MCF 10A (cell line): Measurements from ENCODE around the gene R3HDML. TPM values are rescaled to one million over a fixed set of nuclear protein-coding genes. Genes with fewer than 3 reads are reported as not detected.

Experiments
- BruUV-seq: library from RNA; stranded (reverse); fragments of 400-500 nt; replicated peaks from 2 replicates; lab custom pipeline; 2021; lab: Mats Ljungman, UMichigan
- CTCF ChIA-PET: fragments of 300-600 bp; sonication (Branson Sonifier 250); formaldehyde crosslinking; extraction: SDS; loops from one replicate; lab custom pipeline; 2021; ENCODE audit warnings: antibody characterized with exemption, inconsistent platforms; lab: Yijun Ruan, JAX
- POLR2A ChIA-PET: fragments of 300-600, 350-650 bp; sonication (Branson Sonifier 250); formaldehyde crosslinking; extraction: SDS; loops from one replicate; lab custom pipeline; 2020; ENCODE audit warnings: antibody characterized with exemption, inconsistent platforms; lab: Yijun Ruan, JAX
- DNase-seq: peaks from one replicate; pipeline ENCODE4 v3.0.0-alpha.2; 2018; ENCODE audit not compliant: unreplicated experiment
- H3K27ac Mint-ChIP-seq: one replicate; pipeline ENCODE4 v1.8.0; 2022; ENCODE audit warnings: mild to moderate bottlenecking, low read depth, mixed read lengths; ENCODE audit not compliant: unreplicated experiment
- H3K27me3 Mint-ChIP-seq: one replicate; pipeline ENCODE4 v1.8.0; 2022; ENCODE audit warnings: mixed read lengths; ENCODE audit not compliant: insufficient read depth, unreplicated experiment
- H3K36me3 Mint-ChIP-seq: one replicate; pipeline ENCODE4 v1.8.0; 2022; ENCODE audit warnings: mild to moderate bottlenecking, moderate library complexity, mixed read lengths; ENCODE audit not compliant: insufficient read depth, unreplicated experiment
- H3K4me1 Mint-ChIP-seq: one replicate; pipeline ENCODE4 v1.8.0; 2022; ENCODE audit warnings: mixed read lengths; ENCODE audit not compliant: insufficient read depth, unreplicated experiment
- H3K4me3 Mint-ChIP-seq: one replicate; pipeline ENCODE4 v1.8.0; 2022; ENCODE audit warnings: mild to moderate bottlenecking, moderate library complexity, mixed read lengths; ENCODE audit not compliant: unreplicated experiment
- H3K9me3 Mint-ChIP-seq: one replicate; pipeline ENCODE4 v1.8.0; 2022; ENCODE audit warnings: mixed read lengths; ENCODE audit not compliant: unreplicated experiment
- CTCF ChIP-seq: fragments of 200-600 bp; IDR thresholded peaks from one replicate; pipeline ENCODE4 v1.8.0; 2022; ENCODE audit warnings: antibody characterized with exemption, mild to moderate bottlenecking; ENCODE audit not compliant: unreplicated experiment
- intact Hi-C: fragments of 100-400 bp; cut with micrococcal nuclease; formaldehyde crosslinking; loops from 2 replicates; pipeline ENCODE4 v1.14.1; 2022
- total RNA-seq: library from RNA; stranded (reverse); gene quantifications from 2 replicates; pipeline ENCODE4 v1.2.3, GENCODE V29; 2022

The R3HDML gene
- total RNA-seq, 1 experiment from 2014 or later, result not detected

GRCh38 chr20:44360221-44360620 lies 23.4 kb downstream of the R3HDML start:
- Mint-ChIP-seq H3K9me3 (no peaks in the 10 kb centered on the region), H3K27ac (no peak overlapping the region), H3K4me3 (no peak overlapping the region), H3K4me1 (no peaks in the 10 kb centered on the region), H3K36me3 (no peaks in the 10 kb centered on the region), H3K27me3 (peaks cover 23% of the 10 kb centered on the region)
- no peak for TF ChIP-seq CTCF
- DNase-seq, result no peak
- CTCF ChIA-PET, result interaction anchor here (0.8 kb wide), 1 partner anchor 23 kb away, joined by 4 read pairs; no protein-coding TSS in a partner anchor
- POLR2A ChIA-PET, result interaction anchor here (0.6 to 1.1 kb wide), 5 partner anchors 11 to 101 kb away, joined by 3 to 4 read pairs (median 3); no protein-coding TSS in a partner anchor
- BruUV-seq, result no TSS peak
- intact Hi-C loops, result no loop called here

GRCh38 chr20:44361021-44361420 lies 24.2 kb downstream of the R3HDML start:
- H3K4me1 Mint-ChIP-seq, result no peaks in the 10 kb centered on the region
- H3K27me3 Mint-ChIP-seq, result peaks cover 23% of the 10 kb centered on the region
- TF ChIP-seq CTCF, result no peak
- H3K36me3 Mint-ChIP-seq, result no peaks in the 10 kb centered on the region
- intact Hi-C loops, result no loop called here
- POLR2A ChIA-PET, result interaction anchor here (0.7 to 1.1 kb wide), 3 partner anchors 12 to 100 kb away, joined by 3 read pairs; no protein-coding TSS in a partner anchor
- DNase-seq, result no peak
- CTCF ChIA-PET, result interaction anchor here (0.5 to 0.8 kb wide), 3 partner anchors 22 to 144 kb away, joined by 3 to 4 read pairs (median 3); no protein-coding TSS in a partner anchor
- H3K9me3 Mint-ChIP-seq, result no peaks in the 10 kb centered on the region
- no TSS peak for BruUV-seq
- no peak overlapping the region for H3K27ac Mint-ChIP-seq
- no peak overlapping the region for H3K4me3 Mint-ChIP-seq

DNA sequence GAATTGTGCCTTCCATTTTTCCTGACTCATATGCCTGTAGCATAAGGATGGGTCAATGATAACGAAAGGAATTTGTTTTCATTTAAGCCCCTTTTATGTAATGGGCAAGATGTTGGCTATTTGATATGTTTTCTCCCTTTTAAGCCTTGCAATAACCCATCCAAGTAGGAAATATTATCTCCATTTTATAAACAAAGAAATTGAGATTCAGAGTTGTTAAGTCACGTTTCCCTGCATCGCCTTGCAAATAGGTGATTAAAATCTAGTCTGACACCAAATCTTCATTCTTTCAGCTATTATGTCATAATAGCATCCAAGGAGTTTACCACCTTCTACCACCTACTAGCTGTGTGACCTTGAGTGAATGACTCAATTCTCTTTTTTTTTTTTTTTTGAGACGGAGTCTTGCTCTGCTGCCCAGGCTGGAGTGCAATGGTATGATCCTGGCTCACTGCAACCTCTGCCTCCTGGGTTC lies 25.7 kb downstream of the R3HDML start:
- BruUV-seq, result no TSS peak

DNA sequence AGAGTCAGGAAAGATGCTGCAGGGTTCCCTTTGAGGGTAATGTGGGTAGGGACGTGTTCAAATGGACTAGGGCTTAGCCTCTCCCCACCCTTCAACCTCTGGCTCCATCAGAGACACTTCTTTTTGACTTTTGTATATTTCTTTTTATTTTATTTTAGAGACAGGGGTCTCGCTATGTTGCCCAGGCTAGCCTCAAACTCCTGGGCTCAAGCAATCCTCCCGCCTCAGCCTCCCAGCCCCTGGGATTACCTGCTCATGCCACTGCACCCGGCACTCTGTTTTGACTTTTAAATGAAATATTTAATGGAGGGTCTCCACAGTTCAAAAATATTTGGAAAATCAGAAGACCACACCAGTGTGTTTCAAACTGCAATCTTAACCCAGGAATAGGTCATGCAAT lies 27.2 kb downstream of the R3HDML start:
- TF ChIP-seq CTCF, result no peak
- no peak overlapping the region for H3K27ac Mint-ChIP-seq
- DNase-seq, result no peak
- BruUV-seq, result no TSS peak
- no peaks in the 10 kb centered on the region for H3K9me3 Mint-ChIP-seq
- H3K36me3 Mint-ChIP-seq, result no peaks in the 10 kb centered on the region
- no peaks in the 10 kb centered on the region for H3K4me1 Mint-ChIP-seq
- ChIA-PET POLR2A (no interaction called here), CTCF (interaction anchor here (0.6 to 1.6 kb wide), 4 partner anchors 21 to 278 kb away, joined by 3 to 6 read pairs (median 3); no protein-coding TSS in a partner anchor)
- peaks cover 16% of the 10 kb centered on the region for H3K27me3 Mint-ChIP-seq
- intact Hi-C loops, result no loop called here
- no peak overlapping the region for H3K4me3 Mint-ChIP-seq

More for the DNA sequence above, 25.7 kb downstream of the R3HDML start:
- Mint-ChIP-seq H3K36me3 (no peaks in the 10 kb centered on the region), H3K27ac (no peak overlapping the region), H3K9me3 (no peaks in the 10 kb centered on the region), H3K4me1 (no peaks in the 10 kb centered on the region), H3K27me3 (peaks cover 23% of the 10 kb centered on the region), H3K4me3 (no peak overlapping the region)
- intact Hi-C loops, result no loop called here
- no peak for DNase-seq
- TF ChIP-seq CTCF, result no peak
- ChIA-PET POLR2A (no interaction called here), CTCF (interaction anchor here (0.7 to 1.1 kb wide), 2 partner anchors 22 to 96 kb away, joined by 3 to 4 read pairs; no protein-coding TSS in a partner anchor)
